Ecto neural progenitor cell (in vitro differentiated cells): ENCODE results near the gene DECR2.
"Not testable (repeated sequence)": the region's sequence is repeated elsewhere in the genome, so short reads cannot be mapped to it uniquely, and the experiment has no call there.

Experiments
- DNase-seq: peaks from one replicate; pipeline ENCODE4 v3.0.0-alpha.2; 2018; ENCODE audit warnings: low spot score

DECR2 gene

GRCh38 chr16:401468-402348 lies at the start of gene DECR2:
TSS of gene DECR2 (plus strand) at chr16:401885. CDS start at chr16:401964, 79 bp downstream.
- peak; percentile 99 for DNase-seq

DNA sequence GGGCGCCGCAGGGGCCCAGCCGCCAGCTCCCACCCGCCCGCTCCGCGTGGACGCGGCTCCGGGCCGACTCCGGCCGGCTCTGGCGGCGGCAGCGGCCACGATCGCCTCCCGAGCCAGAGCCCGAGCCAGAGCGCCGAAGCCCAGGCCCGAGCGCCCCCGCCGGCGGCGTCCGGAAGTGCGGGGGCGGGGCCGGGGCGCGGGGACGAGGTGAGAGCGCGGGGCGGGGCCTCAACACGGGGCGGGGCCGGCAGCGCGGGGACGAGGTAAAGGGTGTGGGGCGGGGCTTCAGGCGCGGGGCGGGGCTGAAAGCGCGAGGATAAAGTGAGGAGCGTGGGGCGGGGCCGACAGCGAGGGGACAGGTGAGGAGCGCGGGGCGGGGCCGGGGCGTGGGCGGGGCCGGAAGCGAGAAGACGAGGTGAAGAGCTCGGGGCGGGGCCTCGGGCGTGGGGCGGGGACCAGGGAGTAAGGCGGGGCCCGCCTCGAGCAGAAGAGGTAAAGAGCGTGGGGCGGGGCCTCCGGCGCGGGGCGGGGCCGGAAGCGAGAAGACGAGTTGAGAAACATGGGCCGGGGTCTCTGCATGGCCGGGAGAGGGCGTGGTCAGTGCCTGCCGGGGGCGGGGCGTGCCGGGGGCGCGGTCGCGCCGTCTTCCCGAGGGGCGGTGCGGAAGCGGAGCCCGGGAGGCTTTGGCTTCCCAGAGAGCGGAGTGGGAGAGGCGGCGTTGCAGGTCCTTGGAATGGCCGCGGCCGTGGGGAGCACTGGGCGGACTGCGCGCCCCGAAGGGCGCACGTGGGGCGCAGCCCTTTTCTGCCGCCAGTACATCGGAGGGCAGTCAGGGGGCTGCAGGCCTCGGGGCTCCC lies 48.9 kb upstream of the DECR2 start, which contains the start of gene AXIN1:
Gene AXIN1 (minus strand): TSS at position 177 of the 857 bp plus-strand sequence. CDS start 5,698 bp downstream, outside the sequence.
- peak; percentile 100 for DNase-seq

GRCh38 chr16:353404-354290 lies 48.0 kb upstream of the DECR2 start:
- no peak for DNase-seq

DNA sequence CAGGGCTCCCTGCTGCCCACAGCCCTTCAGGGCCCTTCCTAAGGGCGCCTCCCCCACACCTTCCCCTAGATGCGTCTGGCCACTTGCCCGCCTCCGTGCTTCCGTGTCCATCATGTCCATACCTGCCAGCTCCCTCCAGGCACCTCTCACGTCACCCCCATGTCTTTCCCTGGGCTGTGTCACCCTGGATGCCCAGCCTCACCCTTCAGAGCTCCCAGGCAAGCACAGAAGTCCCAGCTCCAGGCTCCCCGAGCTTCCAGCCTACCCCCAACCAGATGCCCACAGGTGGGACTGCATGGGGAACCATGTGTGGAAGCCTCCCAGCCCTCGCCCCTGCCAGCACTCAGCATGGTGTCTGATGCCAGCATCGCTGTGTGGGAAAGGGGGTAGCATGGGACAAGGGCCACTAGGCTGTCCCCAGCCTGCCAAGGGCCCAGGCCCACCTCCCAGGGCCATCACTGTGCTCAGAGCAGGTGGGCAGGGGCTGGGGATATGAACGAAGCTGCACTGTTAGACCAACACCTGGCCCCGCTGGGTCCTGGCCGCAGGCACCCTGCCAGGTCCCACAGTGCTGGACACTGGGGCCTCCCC lies 47.3 kb upstream of the DECR2 start:
- no peak for DNase-seq

DNA sequence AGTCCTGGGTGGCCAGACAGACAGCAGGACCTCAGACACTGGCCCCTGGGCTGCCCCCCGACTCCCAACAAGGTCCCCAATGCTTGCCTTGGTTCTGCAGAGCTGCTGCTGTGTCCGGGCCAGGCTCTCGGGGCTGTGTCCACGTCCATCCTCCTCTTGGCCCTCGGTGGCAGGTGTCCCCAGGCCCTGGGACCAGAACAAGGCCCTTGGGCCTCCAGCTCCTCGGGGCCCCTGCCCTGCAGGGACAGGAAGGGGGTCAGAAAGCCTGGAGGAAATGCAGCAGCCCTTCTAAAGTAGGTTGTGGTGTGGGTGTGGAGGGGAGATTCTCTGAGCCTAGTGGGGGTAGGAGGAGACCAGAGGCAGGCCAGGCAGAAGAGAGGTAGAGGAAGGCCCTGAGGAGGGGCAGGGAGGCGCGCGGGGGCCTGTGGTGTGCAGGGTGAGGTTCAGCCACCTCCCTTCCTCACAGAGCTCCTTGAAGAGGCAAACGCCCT lies 46.7 kb upstream of the DECR2 start:
- DNase-seq = no peak

GRCh38 chr16:356741-357140 lies 44.9 kb upstream of the DECR2 start:
- DNase-seq = no peak

GRCh38 chr16:359067-359763 lies 42.5 kb upstream of the DECR2 start:
- DNase-seq = no peak

DNA sequence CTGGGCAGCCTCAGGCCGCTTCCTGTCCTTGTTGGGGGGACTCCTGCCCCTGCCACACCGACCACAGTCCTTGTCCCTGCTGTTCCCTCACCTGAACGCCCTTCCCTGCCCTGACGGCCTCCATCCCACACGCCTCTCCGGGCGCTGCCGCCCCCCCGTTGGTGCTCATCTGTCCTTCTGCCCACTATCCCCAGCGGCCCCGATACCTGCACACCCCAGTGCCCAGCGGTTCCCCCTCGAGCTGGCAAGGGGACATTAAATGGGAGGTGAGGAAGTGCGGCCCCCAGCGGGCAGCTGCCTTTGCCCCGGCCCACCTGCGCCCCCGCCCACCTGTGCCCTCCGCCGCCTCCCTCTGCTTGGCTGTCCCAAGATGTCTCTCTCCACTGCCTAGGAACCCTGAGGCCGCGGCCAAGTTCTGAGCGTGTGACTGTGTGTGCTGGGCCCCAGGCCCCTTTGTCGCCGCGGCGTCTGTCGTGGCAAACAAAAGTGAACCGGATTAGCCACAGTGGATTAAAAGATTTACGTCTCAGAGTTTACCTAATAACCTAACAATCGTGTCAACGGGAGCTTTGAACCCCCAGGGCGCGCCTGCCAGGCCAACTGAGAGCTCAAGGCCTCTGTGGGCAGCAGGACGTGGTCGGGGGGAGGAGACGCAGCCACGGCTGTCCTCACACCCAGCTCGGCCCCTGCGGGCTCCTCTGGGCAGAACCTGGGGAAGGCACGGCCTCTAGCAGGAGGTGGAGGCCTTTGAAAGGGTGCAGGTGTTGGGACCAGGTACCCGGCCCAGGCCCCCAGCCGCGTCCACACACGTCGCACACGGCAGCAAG lies 41.6 kb upstream of the DECR2 start:
- DNase-seq = peak; percentile 79

GRCh38 chr16:360698-361336 lies 40.9 kb upstream of the DECR2 start:
- DNase-seq = no peak

DNA sequence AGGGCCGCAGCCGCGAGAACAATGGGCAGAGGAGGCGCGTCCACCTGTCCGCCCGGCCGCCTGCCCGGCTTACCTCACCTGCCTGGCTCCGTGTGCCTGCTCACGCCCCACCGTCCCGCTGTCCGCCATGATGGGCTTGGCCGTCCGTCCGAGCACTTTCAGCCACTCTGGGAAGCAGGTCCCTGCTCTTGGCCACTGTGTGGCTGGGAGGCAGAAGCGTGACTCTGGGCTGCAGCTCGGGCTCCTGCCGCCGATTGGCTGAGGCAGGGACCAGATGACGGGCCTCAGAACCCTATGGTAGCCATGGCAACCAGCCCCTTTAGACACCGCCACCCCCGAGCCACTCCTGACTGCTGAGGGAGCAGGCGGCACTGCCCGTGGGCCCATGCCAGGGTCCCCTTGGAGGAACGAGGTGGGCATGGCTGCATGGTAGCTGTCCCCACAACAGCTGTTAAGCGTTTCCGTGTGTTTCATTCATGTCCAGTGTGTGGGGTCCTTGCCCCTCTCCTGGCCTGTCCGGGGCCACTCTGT lies 40.3 kb upstream of the DECR2 start:
- no peak for DNase-seq

DNA sequence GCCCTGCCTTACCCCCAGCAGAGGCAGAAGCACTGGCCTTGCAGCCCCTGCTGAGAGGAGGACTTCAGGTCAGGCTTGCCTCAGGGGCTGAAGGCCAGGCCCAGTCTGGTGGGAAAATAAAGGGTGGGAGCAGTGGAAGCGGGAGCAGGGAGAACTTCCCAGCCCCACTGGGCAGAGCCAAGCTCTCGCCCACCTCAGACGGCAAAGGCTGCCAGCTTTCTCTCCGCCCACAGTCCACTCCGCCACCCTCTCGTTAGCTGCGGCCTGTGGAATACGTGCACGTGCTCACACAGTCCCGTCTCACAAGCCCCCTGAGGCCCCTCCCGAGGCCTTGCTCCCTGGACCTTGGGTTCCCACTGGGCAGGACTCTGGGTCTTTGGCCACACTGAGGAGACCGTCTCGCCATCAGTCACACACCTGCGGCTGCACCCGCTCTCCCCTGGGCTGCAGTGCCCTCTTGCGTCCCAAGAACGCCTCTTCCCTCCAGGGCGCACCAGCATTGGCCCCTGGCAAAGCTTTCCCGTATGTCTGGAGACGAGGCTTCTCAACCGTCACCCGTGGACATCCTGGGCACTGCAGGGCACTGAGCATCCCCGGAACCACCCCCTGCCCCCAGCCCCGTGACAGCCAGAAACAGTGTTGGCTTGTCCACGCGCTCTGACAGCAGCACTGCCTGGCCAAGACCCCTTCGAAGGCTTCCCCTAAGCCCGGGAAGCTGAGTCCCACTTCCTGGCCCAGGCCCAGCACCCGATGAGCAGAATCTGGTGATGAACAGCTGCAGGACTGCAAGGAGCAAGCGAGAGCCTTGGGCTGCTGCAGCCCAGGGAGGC lies 39.6 kb upstream of the DECR2 start:
- peak; percentile 81 for DNase-seq

DNA sequence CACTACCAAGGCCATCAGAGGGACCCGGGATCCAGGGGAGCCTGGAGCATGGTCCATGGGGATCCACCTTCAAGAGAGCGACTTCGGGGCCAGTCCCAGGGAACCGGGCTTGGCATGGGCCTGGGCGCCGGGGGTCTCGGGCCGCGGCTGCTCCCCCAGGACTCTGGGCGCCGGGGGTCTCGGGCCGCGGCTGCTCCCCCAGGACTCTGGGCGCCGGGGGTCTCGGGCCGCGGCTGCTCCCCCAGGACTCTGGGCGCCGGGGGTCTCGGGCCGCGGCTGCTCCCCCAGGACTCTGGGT lies 39.0 kb upstream of the DECR2 start:
- DNase-seq = not testable (repeated sequence)

DNA sequence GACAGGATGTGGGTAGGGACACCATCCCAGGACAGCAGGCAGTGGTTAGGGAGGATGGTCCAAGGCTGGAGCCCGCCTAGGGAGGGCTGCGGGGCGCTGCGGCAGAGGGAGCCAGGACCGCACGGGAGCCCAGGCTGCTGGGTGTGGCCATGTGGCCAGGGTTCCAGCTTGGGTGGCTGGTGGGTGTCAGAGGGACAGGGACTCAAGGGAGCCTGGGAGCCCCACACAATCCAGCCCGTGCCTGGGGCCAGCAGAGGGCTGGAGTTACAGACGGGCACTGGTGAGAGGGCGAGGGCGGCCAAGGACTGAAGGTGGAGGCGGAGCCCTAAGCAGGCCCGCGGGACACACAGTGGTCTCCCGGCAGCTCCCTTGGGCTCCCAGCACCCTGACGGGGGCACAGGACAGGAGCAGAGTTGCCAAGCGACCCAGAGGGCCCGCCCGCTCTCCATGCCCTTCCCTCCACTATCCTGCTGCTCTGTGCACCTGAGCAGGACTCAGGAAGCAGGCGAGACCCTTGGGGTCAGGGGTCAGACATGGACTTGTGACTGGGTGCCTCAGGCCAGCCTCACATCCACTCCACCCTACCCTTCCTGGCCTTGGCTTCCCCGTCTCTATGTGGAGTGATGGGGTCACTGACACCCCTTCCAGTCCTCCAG lies 38.4 kb upstream of the DECR2 start:
- DNase-seq = no peak

GRCh38 chr16:363766-364490 lies 37.8 kb upstream of the DECR2 start:
- DNase-seq = no peak

GRCh38 chr16:364595-365491 lies 36.8 kb upstream of the DECR2 start:
- no peak for DNase-seq

DNA sequence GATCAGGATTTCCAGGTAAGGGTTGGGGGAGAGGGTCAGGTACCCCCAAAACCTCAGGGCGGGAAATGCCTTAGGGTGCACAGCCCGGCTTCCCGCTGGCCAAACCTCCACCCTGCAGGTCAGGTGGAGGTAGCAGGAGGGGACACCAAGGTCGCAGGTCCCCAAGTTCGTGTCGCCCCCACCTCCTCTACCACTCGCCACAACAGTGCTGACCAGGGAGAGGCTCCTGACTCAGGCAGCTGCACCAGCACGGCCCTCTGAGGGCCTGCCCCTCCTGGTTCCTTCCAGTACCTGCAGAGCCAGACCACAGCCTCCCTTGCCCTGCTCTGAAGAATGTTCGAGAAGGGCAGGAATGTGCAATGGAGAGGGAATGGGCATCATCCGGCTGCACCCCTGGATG lies 35.2 kb upstream of the DECR2 start:
- DNase-seq = no peak
